ENCODE data around the gene WAPL.

WAPL gene

DNA sequence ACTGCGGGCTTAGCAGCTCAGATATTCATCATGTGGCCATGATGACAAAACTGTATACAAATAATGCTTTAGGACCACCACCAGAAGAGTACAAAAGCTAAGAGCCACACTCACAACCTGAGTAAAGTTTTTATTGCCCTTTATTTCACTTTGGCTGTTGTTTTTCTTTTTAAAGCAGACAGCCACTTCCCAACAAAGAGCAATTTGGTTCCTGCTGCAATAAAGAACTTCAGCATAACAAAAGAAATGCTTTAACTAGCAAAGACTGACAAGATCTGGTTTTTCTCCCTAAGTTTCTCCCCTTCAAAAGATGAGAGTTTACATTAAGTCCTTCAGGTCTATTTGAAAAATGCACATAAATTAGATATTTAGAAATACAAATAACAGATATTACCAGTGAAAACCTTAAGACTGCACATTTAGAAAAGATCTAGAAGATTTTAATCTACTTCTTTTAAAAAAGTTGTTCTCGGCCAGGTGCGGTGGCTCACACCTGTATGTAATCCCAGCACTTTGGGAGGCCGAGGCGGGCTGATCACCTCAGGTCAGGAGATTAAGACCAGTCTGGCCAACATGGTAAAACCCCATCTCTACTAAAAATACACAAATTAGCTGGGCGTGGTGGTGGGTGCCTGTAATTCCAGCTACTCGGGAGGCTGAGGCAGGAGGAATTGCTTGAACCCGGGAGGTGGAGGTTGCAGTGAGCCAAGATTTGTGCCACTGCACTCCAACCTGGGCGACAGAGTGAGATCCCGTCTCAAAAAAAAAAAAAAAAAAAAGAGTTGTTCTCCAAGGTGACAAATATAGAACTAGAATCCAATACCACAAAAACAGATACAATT, 59.4 kb downstream of the WAPL start:
- no peak for DNase-seq

DNA sequence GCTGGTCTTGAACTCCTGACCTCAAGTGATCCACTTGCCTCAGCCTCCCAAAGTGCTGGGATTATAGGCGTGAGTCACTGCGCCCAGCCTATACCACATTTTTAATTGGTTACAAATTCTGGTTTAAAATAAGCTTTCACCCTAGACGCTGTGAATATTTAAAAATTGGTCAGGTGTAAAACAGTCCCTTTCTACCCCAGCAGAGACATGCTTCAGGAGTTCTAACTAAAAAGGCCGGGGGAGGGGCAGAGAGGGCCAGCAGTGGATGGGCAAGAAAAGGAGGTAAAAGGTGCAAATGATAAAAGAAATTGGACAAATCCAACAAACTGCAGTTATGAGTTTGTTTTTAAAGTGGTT, 70.0 kb downstream of the WAPL start:
- DNase-seq, result no peak

- no peak for DNase-seq
Observed at GRCh38 chr10:86450806-86451603, 70.6 kb downstream of the WAPL start.

- DNase-seq, result no peak
Observed at GRCh38 chr10:86449926-86450558, 71.5 kb downstream of the WAPL start.

DNA sequence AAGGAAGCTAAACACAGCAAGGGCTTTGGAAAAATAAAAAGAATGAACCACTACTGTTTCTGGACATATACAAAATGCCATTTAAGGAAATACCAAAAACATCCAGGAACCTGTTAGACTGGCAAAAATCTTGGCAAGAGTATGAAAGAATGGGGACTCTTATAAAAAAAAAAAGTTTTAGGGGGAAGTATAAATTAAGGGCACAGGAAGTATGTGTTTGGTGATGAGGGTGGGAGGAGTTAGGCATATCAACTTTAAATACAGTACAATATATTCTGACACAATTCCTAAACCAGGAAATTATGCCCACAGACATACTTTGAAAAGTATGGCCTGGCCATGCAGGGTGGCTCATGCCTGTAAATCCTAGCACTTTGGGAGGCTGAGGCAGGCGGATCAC, 74.2 kb downstream of the WAPL start:
- no peak for DNase-seq

DNA sequence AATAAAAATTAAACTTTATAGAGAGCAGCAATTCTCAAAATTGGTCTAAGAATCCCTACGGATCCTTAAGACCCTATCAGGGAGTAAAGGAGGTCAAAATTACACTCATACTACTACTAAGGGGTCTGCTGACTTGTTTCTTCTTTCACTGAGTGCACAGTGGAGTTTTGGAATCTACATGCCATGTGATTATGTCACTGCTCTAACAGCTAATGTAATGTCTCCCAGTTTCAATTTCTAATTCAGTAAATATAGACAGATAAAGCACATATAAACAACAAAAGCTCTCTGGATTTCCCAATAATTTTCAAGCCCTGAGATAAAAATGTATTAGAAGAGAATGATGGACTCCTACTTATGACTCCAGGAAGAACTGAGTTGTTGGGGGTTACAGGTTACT, 74.6 kb downstream of the WAPL start:
- no peak for DNase-seq

DNA sequence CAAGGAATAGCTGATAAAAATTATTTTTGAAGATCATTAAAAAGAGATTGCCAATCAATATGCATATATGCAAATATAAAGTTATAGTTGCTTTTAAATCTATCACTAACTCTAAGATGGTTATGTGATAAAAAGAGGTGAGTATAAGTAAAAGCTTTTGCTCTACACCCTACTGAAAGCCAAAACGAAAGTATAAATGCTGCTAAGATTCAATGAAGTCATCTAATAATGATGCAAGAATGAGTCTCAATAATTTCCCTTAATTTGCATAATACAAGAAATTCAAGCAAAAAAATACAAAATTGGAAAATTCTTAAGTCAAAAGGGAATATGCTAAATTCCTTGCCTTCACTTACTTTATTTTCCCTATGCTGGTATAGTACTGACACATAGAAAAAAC, 75.2 kb downstream of the WAPL start:
- no peak for DNase-seq

GRCh38 chr10:86443936-86444335, 77.7 kb downstream of the WAPL start:
- no peak for DNase-seq

DNA sequence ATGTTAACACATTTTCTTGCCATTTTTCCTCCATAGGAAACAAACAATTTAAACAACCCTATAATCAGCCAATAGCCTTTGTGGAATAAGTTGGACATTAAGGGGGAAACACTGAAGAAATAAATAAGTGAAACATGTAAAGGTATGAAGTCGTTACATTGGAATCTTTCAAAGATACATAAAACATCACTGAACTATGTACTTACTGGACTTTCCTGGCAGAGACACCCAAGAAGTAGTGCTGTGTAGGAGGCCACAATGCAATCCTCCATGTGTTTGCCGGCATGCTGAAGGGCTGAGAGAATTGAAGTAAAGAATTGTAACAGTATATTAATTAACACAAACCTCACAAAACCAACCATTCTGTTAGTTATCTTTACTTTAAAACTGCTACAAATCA, 78.5 kb downstream of the WAPL start:
- no peak for DNase-seq

DNA sequence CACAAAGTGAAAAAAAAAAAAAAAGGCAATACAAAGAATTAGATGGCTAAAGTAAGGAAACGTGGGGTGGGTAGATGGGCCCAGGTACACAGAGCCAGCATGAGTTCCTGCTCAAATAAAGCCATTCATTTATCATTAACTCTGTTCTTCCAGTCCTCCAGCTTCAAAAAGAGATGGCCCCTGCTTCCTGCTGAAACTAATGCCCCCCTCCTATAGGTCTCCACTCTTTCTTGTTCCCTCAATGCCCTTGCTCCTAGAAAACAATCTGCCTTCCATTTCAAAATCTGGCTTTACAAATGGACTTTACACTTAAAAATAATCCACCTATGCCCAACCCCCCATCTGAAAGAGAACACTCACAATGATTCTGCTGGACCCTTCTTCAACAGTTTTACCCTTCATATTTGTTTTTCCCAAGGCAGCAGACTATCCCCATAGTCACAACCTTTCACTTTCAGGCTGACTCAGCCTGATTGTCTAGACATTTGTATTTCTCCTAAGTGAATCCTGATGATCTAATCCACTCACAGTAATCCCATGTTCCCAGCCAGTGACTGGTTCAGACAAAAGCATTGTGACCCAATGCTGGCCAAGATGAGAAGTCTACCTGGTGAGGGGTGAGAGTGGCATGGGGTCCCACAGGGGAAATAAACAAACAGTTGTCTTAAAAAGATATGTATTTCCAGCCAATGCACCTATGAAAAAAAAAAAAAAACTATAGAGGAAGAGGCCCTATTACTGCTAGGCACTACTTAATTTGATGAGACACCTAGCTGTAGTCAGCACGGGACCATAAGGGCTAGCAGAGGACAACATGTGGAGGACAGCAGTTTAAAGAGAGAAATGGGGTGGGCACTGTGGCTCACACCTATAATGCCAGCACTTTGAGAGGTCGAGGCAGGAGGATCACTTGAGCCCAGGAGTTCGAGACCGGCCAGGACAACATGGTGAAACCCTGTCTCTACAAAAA, 80.4 kb downstream of the WAPL start:
- no peak for DNase-seq

- DNase-seq, result no peak
Observed at GRCh38 chr10:86439544-86439943, 82.0 kb downstream of the WAPL start.

DNA sequence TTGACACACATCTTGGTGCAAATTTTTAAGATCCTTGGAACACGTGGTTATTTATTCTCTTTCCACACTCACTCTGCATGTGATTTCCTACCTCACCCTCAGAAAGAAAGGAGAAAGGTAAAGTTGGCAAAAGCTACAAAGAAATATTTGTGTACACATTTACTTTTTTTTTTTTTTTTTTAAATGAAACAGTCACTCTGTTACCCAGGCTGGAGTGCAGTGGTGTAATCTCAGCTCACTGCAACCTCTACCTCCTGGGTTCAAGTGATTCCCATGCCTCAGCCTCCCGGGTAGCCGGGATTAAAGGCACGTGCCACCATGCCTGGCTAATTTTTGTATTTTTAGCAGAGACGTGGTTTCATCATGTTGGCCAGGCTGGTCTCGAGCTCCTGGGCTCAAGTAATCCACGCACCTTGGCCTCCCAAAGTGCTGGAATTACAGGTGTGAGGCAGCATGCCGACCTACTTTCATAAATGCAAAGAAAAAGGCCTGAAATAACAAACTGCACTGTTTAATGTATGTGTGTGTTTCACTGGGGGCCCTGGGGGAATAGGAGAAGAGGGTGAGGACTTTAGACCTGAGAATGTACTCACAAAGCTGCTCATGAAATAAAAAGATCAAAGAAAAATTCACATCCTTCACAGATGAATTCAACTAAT, 83.4 kb downstream of the WAPL start:
- no peak for DNase-seq

DNA sequence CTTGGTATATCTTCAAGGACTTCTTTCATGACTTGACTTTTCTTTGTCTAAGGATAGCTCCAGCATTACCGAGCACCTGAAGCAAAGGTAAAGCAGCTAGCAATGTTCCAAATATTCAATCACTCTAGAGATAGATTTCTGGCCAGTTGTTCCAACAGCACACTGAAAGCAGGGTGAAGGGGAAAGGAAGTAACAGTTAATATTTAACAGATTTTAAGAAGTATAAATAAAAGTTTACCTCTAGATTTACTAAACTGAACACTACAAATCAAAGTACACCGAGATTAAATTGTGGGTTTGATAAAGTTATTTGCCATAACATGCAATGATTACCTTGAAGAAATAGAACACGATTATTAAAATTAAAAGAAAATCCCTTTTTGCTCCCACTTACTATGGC, 84.1 kb downstream of the WAPL start:
- no peak for DNase-seq

GRCh38 chr10:86436963-86437362, 84.6 kb downstream of the WAPL start:
- DNase-seq, result no peak

DNA sequence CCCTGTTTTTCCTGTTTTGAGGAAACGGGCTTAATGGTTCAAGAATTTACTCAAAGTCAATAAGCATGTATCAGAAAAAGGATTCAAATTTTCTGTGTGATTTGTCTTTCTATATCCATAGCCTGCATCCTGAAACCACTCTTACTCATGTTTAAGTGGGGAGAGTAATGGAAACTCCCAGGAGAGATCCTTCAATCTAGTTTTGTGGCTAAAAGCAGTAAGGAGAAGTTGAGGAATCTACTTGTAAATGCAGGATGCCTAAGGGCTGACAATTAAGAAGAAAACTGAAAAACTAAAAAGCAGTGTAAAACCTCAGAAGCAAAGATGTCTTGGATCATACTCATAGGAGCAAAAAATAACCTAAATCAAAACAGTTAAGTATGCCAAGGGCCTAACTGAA, 86.9 kb downstream of the WAPL start:
- DNase-seq, result no peak

- DNase-seq, result no peak
Observed at GRCh38 chr10:86423739-86424138, 97.9 kb downstream of the WAPL start.

DNA sequence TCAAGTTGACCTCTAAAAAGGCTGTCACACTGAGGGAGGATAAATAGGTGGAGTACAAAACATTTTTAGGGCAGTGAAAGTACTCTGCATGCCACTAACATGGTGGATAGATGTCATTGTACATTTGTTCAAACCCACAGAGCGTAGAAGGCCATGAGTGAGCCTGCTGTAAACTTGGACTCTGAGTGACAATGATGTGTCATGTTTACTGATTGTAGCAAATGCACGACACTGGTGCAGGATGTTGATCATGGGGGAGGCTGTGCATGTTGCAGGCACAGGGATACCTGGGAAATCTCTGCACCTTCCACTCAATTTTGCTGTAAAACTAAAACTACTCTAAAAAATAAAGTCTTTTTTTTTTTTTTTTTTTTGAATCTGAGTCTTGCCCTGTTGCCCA, 102.5 kb downstream of the WAPL start:
- no peak for DNase-seq

DNA sequence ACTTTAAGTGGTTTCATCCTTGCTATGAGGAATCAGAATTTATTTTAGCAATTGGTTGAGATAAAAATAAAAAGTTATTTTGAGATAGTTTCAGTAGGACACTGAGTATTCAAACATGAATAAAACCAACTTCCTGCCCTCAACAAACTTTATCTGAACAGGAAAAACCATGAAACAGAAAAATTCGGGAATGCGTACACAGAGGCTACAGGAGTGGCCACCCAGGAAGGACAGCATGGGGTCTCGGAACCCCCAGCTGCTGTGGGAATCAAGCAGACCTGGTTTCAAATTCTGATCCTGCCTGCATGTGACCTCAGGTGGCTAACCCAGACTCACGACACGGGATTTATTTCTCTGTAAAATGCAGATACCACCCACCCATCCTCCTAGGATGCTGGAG, 106.0 kb downstream of the WAPL start:
- no peak for DNase-seq

DNA sequence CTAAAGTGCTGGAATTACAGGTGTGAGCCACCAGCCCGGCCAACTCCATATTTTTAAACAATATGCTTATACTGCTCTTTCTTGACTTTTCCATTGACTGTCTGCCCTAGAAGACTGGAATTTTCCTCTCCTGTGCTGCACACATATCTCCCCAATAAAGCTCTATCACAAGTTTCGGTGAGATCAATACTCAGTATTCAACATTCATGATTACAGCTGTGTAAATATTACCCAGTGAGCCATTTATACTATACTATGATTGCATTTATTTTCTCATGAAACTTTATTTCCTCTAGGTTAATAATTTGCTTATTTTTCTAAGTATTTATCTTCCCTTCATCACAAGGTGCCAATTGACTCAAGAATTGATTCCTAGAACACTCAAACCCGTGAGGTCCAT, 106.5 kb downstream of the WAPL start:
- no peak for DNase-seq

- no peak for DNase-seq
Observed at GRCh38 chr10:86413046-86413728, 108.4 kb downstream of the WAPL start.

DNA sequence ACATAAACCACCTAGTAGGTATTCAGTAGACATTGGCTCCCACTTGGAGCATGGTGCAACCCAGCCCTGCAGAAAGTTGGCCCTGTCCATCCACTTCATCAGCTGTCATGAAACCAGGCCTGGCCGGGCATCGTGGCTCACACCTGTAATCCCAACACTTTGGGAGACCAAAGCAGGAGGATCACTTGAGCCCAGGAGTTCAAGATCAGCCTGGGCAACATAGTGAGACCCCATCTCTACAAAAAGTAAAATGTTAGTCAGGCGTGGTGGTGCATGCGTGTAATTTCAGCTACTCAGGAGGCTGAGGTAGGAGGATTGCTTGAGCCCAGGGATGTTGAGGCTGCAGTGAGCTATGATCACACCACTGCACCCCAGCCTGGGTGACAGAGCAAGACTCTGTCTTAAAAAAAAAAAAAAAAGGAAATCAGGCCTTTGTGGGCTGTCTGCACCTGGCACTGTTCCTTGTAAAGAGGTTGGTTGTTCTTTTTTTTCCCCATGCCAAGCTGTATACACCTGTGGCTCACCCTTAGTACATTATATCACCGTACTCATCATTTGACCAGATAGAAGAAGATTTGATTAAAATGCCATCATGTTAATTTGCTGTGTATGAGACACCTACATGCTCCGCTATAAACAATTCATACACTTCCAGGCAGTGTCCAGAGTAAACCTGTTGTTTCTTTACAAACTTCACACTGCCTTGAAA, 109.6 kb downstream of the WAPL start:
- DNase-seq, result no peak
